ENCODE results near the gene AARS2. TPM values are rescaled to one million over a fixed set of nuclear protein-coding genes. Genes with fewer than 3 reads are reported as not detected.

Gene AARS2
- total and polyA plus RNA-seq, 4 donors: 1.9 to 9.6 (median 6.9) TPM

- peaks cover 11 to 56% (median 24%) of the 10 kb centered on the region in 4 donors for H3K36me3 ChIP-seq (ENCODE audit: control insufficient read depth in 4 of 4, insufficient read depth in 3 of 4, low read depth in 1 of 4, low read length in 3 of 4)
- TF ChIP-seq CTCF (IDR thresholded peaks at IDR 0.05; ENCODE audit: low read depth, low read length, missing input control) (no peak), YY1 (IDR thresholded peaks at IDR 0.05) (no peak), HNF4A (conservative IDR thresholded peaks at IDR 0.05) (no peak), RXRA (IDR thresholded peaks at IDR 0.05) (no peak), FOXA2 (IDR thresholded peaks at IDR 0.05) (no peak), EGR1 (IDR thresholded peaks at IDR 0.05; ENCODE audit: low read depth in 2 of 2) (no peak), ZBTB33 (IDR thresholded peaks at IDR 0.05) (no peak), JUND (IDR thresholded peaks at IDR 0.05) (no peak)
- no peak overlapping the region for H3K27ac ChIP-seq (ENCODE audit: low read depth in 1 of 2, low read length in 2 of 2)
These were observed 2.9 kb downstream of the AARS2 start for GRCh38 chr6:44310241-44310640.

GRCh38 chr6:44309631-44310030 lies 3.5 kb downstream of the AARS2 start:
- H3K27me3 ChIP-seq (ENCODE audit: control insufficient read depth in 4 of 4, insufficient read depth in 4 of 4, low read length in 3 of 4): no peaks in the 10 kb centered on the region
- peaks cover 4 to 10% (median 8%) of the 10 kb centered on the region in 4 donors for H3K4me1 ChIP-seq (ENCODE audit: control insufficient read depth in 4 of 4, insufficient read depth in 4 of 4, low read length in 3 of 4)
- H3K36me3 ChIP-seq (ENCODE audit: control insufficient read depth in 4 of 4, insufficient read depth in 3 of 4, low read depth in 1 of 4, low read length in 3 of 4): peaks cover 11 to 60% (median 26%) of the 10 kb centered on the region in 4 donors
- no peaks in the 10 kb centered on the region for H3K9me3 ChIP-seq (ENCODE audit: control insufficient read depth in 4 of 4, low read length in 3 of 4)
- TF ChIP-seq REST (IDR thresholded peaks at IDR 0.05) (no peak), HNF4A (conservative IDR thresholded peaks at IDR 0.05) (no peak), CTCF (IDR thresholded peaks at IDR 0.05; ENCODE audit: low read depth, low read length, missing input control) (no peak), TAF1 (conservative IDR thresholded peaks at IDR 0.05) (no peak), GABPA (IDR thresholded peaks at IDR 0.05 in 1 of 2, conservative IDR thresholded peaks at IDR 0.05 in 1 of 2) (no peak)
- DNase-seq (ENCODE audit: low spot score): no peak
- H3K9ac ChIP-seq (ENCODE audit: low read depth in 1 of 2, low read length in 2 of 2): no peak overlapping the region
- H3K27ac ChIP-seq (ENCODE audit: low read depth in 1 of 2, low read length in 2 of 2): no peak overlapping the region
- no peak overlapping the region for H3K4me3 ChIP-seq (ENCODE audit: low read depth in 1 of 3, low read length in 3 of 3)

More at GRCh38 chr6:44310241-44310640, 2.9 kb downstream of the AARS2 start:
- no peaks in the 10 kb centered on the region for H3K9me3 ChIP-seq (ENCODE audit: control insufficient read depth in 4 of 4, low read length in 3 of 4)
- 96% methylated on average over 3 of the region's 3 CpGs for WGBS
- H3K27me3 ChIP-seq (ENCODE audit: control insufficient read depth in 4 of 4, insufficient read depth in 4 of 4, low read length in 3 of 4): no peaks in the 10 kb centered on the region
- H3K4me3 ChIP-seq (ENCODE audit: low read depth in 1 of 3, low read length in 3 of 3): no peak overlapping the region
- peaks cover 4 to 10% (median 8%) of the 10 kb centered on the region in 4 donors for H3K4me1 ChIP-seq (ENCODE audit: control insufficient read depth in 4 of 4, insufficient read depth in 4 of 4, low read length in 3 of 4)
- no peak for DNase-seq (ENCODE audit: low spot score)
- no peak overlapping the region for H3K9ac ChIP-seq (ENCODE audit: low read depth in 1 of 2, low read length in 2 of 2)
